ENCODE data around the gene GGT6.

Gene GGT6

DNA sequence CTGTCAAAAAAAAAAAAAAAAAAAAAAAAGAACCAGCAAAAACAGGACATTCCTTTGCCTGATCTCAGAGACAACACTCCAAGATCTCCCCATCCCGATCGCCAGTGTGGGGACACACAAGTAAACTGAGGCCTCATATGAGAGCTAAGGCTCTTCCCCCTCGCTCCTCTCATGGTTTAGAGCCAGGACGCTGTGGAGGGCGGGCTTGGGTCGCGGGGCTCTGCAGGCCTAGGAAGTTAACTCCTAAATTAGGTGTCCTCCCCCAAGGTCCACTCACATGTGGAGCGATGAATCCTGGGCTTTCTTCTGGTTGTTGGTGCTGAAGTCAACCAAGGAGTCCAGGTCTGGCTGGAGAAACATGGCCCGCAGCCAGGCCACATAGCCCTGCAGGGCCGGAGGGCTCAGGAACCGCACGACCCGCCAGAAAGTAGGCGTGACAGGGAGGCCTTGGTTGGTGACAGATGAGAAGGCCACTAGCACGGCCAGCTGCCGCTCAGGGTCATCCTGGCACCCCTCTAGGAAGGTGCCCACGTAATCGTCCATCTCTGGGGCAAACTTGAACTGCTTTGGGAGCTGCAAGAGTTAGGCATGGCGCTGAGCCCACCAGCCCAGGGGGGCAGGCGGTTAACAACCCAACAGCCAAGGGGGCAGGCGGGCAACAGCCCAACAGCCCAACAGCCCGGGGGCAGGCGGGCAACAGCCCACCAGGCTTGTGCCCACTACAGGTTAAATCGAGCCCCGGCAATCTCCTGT lies 10.4 kb downstream of the GGT6 start:
- no peak for DNase-seq

DNA sequence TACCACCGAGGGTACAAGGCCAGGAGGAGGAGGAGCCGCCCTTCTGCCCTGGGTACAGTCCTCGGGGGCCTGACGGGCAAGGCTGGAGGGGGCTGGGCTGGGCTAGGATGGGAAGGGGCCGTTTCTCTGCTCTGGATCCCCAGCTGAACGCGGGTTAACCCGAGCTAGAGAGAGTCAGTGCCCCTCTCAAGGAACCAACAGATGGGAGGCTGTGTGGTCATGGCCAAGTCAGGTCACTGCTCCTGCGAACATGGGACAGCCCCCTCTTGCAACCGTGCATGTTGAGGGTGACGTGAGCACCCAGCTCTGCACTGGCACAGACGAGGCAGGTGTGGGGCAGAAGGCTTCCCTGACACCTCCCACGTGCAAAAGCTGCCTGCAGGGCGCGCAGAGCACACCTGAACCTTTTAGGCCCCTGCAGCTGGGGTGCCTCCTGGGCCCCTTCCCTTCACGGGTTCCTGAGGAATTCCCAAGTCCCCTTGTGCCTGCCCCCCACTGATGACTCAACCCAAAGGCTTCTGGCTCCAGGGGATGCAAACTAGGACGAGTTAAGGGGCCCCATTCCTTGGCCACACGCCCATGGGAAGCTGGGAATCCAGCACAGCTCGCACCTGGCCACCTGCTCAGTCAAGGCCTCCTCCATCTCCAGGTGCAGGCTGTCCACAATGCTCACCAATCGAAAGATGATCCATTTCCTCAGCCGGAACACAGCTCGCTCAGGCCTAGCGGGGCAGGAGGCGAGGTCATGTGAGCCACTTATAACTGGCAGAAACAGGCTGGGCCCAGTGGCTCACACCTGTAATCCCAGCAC lies 11.5 kb downstream of the GGT6 start:
- no peak for DNase-seq

DNA sequence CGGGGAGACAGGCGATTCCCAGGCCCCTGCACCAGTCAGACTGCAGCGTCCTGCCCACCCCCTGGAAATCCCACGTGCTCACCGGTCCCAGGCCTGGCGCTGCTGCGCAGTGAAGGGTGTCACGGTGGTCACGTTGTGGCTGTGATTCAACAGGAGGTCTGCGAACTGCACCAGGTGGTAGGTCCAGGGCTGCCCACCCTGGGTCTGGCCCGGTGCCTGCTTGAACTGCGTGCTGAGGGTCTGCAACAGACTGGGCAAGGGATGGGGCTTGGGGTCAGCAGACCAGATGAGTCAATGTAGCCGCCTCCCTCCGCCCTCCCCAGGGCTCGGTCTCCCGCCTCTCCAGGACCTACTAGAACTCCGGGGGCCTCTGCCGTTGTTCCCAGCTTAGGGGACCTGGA lies 12.3 kb downstream of the GGT6 start:
- DNase-seq: no peak

DNA sequence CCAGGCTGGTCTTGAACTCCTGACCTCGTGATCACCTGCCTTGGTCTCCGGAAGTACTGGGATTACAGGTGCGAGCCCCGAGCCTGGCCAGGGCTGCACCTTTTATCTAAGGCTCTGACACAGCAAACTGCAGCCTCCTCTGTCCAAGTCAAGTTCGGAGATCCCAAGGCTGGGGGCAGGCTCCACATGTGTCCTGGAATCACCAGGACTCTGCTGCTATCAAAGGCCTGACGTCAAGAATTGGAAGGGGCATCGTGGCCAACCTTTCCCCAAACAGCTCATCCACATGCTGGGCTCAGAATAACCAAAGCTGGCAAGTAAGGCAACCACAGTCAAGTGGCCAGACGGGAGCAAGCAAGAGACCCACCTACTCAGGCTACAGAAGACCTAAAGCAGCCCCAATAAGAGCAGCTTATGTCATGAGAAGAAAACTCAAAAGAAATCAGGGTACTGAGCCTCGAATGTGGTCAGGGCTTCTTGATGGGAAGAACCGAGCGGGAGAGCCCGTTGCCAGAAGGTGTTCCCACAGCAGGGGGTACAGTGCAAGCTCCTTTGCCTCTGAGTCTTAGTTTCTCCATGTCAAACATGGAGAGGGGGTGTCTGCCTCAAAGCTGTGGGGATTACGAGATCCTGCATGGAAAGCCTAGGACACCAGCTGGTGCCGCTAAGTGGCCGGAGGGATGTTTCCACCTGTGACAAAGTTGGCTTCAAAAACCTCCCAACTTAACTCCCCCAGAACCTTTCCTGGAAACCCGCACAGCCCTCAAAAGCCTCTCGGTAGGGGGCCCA lies 13.1 kb downstream of the GGT6 start:
- DNase-seq: no peak

DNA sequence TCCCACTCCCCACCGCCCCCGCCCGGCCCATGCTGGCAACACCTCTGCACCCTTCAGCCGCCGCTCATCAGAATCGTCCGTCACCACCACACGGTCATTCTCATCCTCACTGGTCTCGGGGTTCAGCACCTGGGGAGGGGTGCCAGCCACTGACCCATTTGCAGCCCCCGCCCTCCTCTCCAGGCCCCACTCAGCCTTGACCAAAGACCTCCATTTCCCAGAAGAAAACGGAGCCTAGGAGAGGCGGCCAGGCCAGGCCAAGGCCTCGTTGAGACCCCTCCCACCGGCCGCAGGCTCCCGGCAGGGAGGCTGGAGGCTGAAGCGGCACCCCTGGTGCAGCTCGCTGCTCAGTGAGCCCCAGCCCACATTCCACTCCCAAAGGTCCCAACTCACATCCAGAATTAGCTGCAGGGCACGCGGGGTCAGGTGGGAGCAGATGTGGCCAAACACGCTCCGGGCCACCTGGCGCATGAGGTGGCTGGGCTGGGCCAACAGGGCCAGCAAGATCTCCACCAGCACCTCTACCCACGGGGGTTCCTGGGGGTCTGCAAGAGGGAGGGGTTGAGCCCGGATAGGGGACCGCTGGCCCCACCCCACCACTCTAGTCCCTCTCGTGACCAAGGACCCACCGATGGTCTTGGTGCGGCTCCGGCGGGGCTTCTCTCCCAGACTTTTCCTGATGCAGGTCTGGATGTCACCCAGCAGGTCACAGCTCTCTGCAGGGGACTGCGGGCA lies 15.0 kb downstream of the GGT6 start:
- no peak for DNase-seq

DNA sequence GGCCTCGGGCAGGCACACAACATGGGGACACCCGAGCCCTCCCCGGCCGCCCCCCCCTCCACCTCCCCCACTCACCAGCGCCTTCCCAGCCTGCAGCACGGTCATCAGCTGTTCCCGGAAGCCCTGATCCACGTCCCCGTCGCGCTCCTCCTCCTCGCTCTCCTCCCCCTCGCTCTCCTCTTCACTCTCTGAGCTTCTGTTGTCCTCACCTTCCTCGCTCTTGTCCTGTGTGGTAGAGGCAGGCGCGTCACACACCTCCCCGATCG lies 15.5 kb downstream of the GGT6 start:
- no peak for DNase-seq

DNA sequence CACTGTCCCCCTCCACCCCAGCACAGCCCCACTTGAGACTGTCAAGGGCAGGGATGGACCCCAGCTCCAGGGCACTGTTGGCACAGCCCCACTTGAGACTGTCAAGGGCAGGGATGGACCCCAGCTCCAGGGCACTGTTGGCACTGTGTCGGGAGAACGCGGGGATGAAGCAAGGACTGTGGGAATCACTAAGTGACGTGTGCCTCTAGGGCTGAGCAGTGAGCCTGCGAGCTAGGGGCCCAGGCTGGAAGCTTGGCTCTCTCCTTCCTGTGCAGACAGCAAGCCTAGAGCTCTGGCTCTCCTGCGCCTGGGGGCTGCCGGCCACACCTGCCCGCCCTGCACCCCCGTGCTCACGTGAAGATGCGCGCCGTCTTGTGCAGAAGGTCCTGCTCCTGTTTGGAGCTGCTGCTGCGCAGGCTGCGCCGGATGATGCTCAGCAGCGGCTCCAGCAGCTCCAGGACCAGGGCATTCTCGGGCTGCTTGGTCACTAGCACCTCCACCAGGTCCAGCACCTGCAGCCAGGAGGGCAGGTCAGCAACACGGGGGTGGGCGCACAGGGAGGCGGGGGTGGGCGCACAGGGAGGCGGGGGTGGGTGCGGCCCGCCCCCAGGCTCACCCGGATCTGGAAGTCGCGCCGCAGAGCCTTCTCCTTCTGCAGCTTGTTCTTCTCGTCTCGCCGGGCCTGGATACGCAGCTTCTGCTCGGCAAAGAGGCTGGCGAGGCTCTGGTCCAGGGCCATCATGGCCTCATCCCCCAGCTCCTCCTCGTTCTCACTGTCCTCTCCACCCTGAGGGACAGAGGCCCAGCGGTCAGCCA lies 16.0 kb downstream of the GGT6 start:
- no peak for DNase-seq

DNA sequence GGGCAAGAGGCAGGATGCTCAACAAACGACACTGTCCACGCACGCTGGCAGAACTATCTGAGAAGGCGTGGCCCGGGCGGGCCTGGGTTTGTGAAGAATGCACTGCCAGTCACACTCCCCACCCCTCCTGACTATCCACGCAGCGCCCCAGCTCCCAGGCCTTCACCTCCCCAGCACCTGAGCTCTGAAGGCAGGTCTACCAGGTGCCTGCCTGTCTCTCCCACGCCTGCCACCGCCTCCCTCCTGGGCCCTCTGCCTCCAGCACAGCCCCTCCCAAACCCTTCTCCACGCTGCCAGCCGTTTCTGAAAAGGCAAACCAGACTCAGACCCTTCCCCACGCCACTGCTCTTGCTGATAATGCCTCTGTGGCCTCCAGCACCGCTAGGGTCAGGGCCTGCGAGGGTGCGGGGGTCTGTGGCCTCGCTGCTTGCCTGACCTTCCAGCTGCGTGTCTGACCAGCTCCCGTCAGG lies 16.8 kb downstream of the GGT6 start:
- DNase-seq: no peak

DNA sequence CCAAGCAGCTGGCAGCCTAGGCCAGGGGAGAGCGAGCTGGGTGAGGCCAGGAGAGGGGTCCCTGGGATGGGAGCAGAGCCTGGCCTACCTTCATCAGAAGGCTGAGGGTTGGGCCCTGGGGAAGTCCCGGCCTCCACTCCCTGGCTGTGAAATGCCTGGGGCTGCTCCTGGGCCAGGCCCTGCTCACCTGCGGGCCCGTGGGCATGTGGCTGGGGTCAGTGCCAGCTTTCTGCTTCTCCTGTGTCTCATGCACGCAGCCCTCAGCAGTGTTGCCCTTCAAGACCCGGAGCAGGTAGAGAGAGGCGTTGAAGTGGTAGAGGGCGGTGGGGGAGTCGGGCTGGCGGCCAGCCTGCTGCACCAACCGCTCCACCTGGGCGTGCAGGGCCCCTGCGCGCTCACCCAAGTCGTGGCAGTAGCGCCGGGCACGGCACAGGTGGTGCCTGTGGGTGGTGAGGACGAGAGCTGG lies 17.6 kb downstream of the GGT6 start:
- no peak for DNase-seq

DNA sequence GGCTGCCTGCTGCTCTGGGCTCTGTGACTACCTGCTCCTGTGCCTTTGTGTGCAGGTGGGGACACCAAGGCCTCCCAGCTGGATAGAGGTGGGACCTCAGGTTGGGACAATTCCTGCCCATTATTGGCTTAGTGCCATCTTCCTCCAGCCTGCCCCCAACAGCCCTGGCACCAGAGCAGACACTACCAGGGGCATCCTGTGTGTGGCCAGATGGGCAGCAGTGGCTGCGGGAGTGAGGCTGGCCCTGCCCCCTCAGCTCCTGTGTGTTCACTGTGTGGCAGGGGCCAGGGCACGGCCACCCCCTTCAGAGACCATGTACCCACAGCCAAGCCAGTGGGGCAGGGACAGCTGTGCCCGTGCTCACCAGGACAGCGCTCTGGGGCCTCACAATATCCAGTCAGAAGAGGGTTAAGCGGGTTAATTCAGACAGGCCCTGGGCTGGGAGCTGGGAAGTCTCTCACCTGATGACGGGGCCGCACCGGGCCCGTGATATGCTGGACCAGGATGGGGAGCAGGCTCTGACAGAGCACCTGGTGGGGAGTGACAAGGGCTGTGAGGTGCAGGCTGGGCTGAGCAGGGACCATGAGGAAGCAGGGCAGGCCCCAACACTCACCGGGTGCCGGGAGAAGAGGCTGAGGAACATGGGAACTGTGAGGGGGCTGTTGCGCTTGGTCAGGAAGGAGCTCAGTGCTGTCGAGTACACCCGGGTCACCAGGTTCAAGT lies 18.2 kb downstream of the GGT6 start:
- no peak for DNase-seq

DNA sequence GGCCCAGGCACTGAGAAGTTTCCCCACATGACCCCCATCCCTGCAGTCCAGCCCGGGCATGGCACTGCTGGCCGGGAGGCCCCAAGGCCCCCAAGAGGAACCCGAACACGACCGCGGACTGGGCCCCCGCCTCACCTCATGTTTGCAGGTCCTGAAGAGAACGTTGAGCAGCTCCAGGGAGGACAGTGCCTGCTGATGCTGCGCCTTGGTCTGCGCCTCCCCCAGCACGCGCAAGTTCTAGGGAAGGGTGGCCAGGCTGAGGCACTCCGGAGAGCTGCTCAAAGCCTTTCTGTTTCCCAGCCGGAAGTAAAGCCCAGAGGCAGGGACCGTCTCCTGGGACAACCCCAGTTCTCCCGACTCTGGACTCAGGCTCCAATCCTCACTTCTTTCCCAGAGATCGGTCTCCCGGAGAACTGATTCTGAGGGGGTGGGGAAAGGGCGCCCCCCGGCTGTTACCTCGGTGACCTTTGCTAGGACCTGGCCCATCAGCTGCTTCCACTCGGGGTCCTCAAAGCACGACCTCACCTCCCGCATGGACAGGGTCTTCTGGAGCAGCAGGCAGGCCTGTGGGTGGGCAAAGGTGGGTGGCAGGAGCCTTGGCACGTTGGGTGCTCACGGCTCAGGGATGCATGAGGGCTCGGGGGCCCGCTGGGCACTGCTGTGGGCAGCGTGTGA lies 18.9 kb downstream of the GGT6 start:
- no peak for DNase-seq

DNA sequence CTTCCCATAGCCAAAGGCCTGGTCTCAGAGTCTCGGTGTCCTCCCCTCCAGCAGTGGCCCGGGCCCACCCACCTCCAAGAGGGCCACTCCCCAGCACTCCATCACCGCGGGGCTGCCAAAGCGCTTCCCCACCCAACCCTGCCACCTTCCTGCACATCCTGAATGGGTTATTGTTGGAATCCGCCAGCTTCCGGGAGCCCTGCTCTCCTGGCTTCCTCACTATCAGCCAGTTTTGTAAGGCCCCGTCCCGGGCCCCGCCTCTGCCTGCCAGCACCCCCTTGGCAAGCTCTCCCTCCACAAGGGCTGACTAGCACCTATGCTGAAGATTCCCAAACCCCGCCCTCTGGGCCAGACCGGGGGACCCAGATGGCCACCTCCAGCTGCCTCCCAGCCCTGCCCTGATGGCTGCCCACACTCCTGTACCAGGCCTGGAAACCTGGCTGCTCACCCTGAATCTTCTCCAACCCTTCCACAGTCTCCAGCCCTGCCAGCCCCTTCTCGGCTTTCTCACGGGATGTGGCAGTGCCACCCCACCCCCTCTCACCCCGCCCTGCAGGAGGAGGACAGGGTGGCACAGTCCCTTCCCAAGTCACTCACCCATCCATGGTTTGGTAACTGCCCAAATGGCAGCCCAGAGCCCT lies 19.6 kb downstream of the GGT6 start:
- no peak for DNase-seq

DNA sequence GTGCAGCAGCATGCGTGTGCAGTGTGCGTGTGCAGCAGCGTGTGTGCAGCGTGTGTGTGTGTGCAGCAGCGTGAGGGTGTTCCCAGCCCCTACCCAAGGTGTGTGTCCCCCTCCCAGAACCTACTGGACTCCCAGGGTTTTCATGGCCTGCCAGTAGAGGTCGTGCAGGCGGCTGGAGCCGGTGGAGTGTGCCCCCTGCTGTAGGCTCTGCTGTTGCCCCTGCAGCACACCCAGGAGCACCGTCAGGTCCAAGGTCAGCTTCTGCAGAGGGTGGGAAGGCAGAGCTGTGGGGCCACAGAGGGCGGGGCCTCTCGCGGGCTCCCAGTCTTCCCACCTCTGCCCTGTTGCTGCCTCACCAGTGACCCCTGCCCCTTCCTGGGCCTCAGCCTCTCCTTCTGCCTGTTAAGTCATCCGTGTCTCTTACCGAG lies 20.1 kb downstream of the GGT6 start:
- DNase-seq: no peak

DNA sequence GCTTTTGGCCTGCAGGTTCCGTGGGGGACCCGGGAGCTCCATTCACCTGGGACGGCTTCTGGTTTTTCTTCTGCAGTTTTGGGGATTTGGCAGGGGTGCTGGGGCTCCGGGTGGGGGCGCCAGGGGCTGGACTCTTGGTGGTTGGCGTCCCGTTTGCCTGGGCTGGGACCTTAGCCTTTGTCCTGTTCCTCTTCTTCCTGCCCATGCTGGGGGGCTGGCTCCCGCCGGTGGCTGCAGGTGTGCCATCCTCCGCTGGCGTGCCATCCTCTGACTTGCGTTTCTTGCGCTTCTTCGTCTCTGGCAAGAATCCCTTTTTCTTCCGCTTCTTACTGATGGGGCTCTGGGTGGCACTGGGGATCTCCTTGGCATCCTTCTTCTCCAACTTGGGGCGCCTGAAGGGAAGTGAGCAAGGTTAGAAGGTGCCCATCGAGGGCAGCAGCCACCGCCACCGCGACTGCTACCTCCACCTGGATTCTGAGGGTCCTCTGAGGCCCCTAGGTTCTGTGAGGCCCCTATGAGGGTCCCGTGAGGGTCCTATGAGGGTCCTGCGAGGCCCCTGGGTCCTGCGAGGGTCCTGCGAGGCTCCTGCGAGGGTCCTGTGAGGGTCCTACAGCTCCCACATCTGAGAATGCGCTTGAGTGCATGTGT lies 20.7 kb downstream of the GGT6 start:
- DNase-seq: no peak

DNA sequence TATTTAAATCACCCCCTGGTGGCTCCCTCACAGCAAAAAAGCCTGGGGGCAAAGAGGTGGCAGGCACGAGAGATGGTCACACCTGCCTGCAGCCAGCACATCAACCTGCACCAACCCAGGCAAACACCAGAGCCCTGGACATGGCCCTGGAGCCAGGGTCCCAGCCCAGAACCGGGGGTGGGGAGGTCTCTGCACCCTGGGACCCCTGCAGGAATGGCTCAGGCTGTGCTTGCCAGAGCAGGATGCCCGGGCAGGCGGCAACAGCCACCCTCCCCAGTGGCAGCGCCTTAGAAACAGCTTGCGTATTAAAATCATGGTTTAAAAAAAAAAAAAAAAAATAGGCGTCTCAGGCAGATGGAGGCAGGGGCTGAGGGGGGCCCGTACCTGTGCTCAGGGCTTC lies 21.4 kb downstream of the GGT6 start:
- no peak for DNase-seq

DNA sequence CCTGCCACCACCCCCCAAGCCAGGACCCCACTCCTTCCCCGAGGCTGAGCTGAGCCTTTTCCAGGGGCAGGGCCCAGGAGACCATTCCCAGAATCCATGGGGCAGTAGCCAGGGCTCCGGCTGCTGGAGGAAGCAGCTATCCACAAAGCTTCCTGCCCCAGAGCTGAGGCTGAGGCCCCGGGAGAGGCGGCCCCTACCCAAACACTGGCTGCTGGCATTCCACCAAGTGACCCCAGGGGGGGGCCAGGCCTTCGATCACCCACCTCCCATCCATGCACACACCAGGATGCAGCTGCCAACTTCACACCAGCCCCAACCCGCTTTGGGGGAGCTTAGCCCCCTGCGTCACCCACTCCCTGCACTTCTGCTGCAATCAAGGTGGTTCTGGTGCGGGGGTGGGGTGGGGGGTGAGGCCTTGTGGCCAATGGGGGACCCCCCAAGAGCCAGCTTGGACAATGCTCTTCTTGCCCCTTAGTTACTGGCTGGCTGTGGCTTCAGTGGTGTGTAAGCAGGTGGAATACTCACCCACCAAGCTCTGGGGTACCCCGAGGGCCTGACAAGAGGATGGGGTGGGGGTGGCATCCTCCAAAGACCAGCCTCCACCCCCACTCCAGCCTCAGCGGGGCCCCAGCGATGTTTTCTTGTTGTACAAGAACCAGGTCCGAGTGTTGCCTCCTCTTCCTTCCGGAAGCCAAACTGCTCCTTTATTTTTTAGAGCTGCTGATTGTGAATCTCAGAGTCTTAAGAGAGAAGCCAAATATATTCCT lies 22.0 kb downstream of the GGT6 start:
- no peak for DNase-seq

DNA sequence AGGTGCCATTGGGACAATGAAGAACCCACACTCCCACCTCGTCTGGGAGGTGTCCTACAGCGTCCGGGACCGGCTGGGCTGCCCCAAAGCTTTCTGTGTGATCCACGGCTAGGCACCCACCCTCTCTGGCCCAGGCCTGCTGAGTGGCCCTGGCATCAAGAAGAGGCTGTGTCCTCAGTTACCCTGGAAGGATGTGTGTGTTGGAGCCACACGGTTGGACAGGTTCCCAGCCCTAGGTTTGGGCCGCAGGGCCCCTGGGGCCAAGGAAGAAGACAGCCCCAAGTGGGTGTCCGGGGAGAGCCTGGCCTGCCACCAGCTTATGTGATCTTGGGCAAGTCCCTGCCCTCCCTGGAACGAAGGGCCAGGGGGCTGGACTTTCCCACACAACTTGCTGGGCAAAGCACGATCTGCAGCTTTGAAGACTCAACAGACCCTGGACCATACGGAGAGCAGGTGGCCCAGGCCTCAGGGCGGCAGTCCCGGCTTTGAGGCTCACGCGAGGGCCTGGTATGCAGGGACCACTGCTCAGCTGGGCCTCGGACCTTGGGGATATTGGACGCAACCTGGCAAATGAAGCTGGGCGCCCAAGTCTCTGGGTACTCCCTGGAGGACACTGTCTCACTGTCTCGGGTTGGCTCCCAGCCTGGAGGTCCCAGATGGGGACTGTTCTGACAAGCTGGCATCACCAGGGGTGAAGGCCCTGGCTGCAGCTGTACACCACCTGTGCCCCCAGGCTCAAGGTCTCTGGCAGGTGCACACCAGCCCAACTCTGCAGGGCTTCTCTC lies 22.7 kb downstream of the GGT6 start:
- DNase-seq: no peak
